HEK293 (cell line): ENCODE measurements around the gene RBM7.

Experiments used
- CTCF ChIA-PET: fragments of 350-600 bp; formaldehyde crosslinking; extraction: SDS; loops from one replicate; lab custom pipeline; 2021; ENCODE audit warnings: antibody characterized with exemption; lab: Yijun Ruan, JAX
- POLR2A ChIA-PET: fragments of 300-600 bp; formaldehyde crosslinking; extraction: SDS; loops from one replicate; lab custom pipeline; 2020; ENCODE audit warnings: antibody characterized with exemption, inconsistent platforms; lab: Yijun Ruan, JAX
- H3K27ac ChIP-seq: fragments of 200-500 bp; sonication (Bioruptor generic); 2 replicates; pipeline ENCODE4 v1.5.1; 2014; ENCODE audit warnings: low read depth, low read length, control low read depth, inconsistent platforms; ENCODE audit errors: extremely low read depth
- H3K36me3 ChIP-seq, 2 experiments: fragments of 200-500 bp in 1 of 2; sonication (Bioruptor generic) in 1 of 2; 1 replicate in 1 of 2; 2 replicates in 1 of 2; pipeline ENCODE4 v1.5.1; 2014 to 2017; ENCODE audit warnings: inconsistent platforms in 2 of 2, low read length in 2 of 2; ENCODE audit not compliant: control insufficient read depth in 2 of 2, insufficient read depth in 1 of 2
- H3K4me1 ChIP-seq: fragments of 200-500 bp; sonication (Bioruptor generic); 2 replicates; pipeline ENCODE4 v1.5.1; 2014; ENCODE audit warnings: mild to moderate bottlenecking, low read length, inconsistent platforms; ENCODE audit not compliant: control insufficient read depth, insufficient read depth
- H3K4me3 ChIP-seq: 2 replicates; pipeline ENCODE4 v1.5.1; 2011; ENCODE audit warnings: low read depth, mild to moderate bottlenecking, control low read depth, low read length, moderate library complexity
- H3K9me3 ChIP-seq: fragments of 200-500 bp; sonication (Bioruptor generic); 2 replicates; pipeline ENCODE4 v1.5.1; 2014; ENCODE audit warnings: low read depth, low read length, inconsistent platforms; ENCODE audit not compliant: control insufficient read depth, insufficient read depth
- KLF16 ChIP-seq: fragments of 450-650 bp; formaldehyde crosslinking; IDR thresholded peaks from 2 replicates; pipeline ENCODE4 v1.5.1; 2017; ENCODE audit warnings: missing biosample characterization, missing genetic modification characterization
- YY1 ChIP-seq: fragments of 450-650 bp; formaldehyde crosslinking; IDR thresholded peaks from 2 replicates; pipeline ENCODE4 v1.5.1; 2018; ENCODE audit warnings: missing biosample characterization, missing genetic modification characterization
- ZEB2 ChIP-seq: fragments of 450-650 bp; formaldehyde crosslinking; IDR thresholded peaks from 2 replicates; pipeline ENCODE4 v1.5.1; 2016; ENCODE audit warnings: missing biosample characterization, missing genetic modification characterization
- ZNF112 ChIP-seq: fragments of 450-650 bp; formaldehyde crosslinking; IDR thresholded peaks from 2 replicates; pipeline ENCODE4 v1.5.0; 2017; ENCODE audit warnings: missing biosample characterization, missing genetic modification characterization
- ZNF146 ChIP-seq: fragments of 450-650 bp; formaldehyde crosslinking; IDR thresholded peaks from 2 replicates; pipeline ENCODE4 v1.5.1; 2016; ENCODE audit warnings: missing biosample characterization, missing genetic modification characterization
- ZNF157 ChIP-seq: fragments of 450-650 bp; formaldehyde crosslinking; IDR thresholded peaks from 2 replicates; pipeline ENCODE4 v1.5.1; 2016; ENCODE audit warnings: missing biosample characterization, missing genetic modification characterization
- ZNF214 ChIP-seq: fragments of 450-650 bp; formaldehyde crosslinking; IDR thresholded peaks from 2 replicates; pipeline ENCODE4 v1.5.1; 2017; ENCODE audit warnings: missing biosample characterization, mild to moderate bottlenecking, missing genetic modification characterization, borderline replicate concordance
- ZNF341 ChIP-seq: fragments of 450-650 bp; formaldehyde crosslinking; IDR thresholded peaks from 2 replicates; pipeline ENCODE4; 2016; ENCODE audit warnings: low read depth, missing biosample characterization, missing genetic modification characterization
- ZNF366 ChIP-seq: fragments of 450-650 bp; formaldehyde crosslinking; conservative IDR thresholded peaks from 2 replicates; pipeline ENCODE4 v1.5.1; 2016; ENCODE audit warnings: missing biosample characterization, missing genetic modification characterization
- ZNF37A ChIP-seq: fragments of 450-650 bp; IDR thresholded peaks from 2 replicates; pipeline ENCODE4 v1.5.1; 2018; ENCODE audit warnings: missing biosample characterization, missing genetic modification characterization
- ZNF510 ChIP-seq: fragments of 450-650 bp; formaldehyde crosslinking; IDR thresholded peaks from 2 replicates; pipeline ENCODE4 v1.5.1; 2018; ENCODE audit warnings: mild to moderate bottlenecking, missing genetic modification characterization, missing biosample characterization; ENCODE audit not compliant: insufficient replicate concordance
- ZNF571 ChIP-seq: fragments of 450-650 bp; formaldehyde crosslinking; IDR thresholded peaks from 2 replicates; pipeline ENCODE4 v1.5.0; 2017; ENCODE audit warnings: missing biosample characterization, missing genetic modification characterization
- ZSCAN30 ChIP-seq: fragments of 450-650 bp; IDR thresholded peaks from 2 replicates; pipeline ENCODE4 v1.5.1; 2018; ENCODE audit warnings: missing biosample characterization, mild to moderate bottlenecking, missing genetic modification characterization, moderate library complexity
- TF ChIP-seq, protein P1 (sequence below): fragments of 450-650 bp; formaldehyde crosslinking; IDR thresholded peaks from 2 replicates; pipeline ENCODE4 v1.5.0; 2017; ENCODE audit warnings: missing biosample characterization, missing genetic modification characterization, borderline replicate concordance
- TF ChIP-seq, protein P2 (sequence below): fragments of 450-650 bp; formaldehyde crosslinking; IDR thresholded peaks from 2 replicates; pipeline ENCODE4 v1.5.1; 2016; ENCODE audit warnings: missing biosample characterization, missing genetic modification characterization
- TF ChIP-seq, protein P3 (sequence below): fragments of 450-650 bp; formaldehyde crosslinking; IDR thresholded peaks from 2 replicates; pipeline ENCODE4 v1.5.1; 2016; ENCODE audit warnings: missing biosample characterization, missing genetic modification characterization, borderline replicate concordance
- TF ChIP-seq, protein P4 (sequence below): IDR thresholded peaks from 2 replicates; pipeline ENCODE4 v1.6.1; 2011; ENCODE audit warnings: mild to moderate bottlenecking, low read depth, low read length, borderline replicate concordance
- TF ChIP-seq, protein P5 (sequence below): fragments of 450-650 bp; formaldehyde crosslinking; IDR thresholded peaks from 2 replicates; pipeline ENCODE4 v1.5.1; 2016; ENCODE audit warnings: missing biosample characterization, missing genetic modification characterization
- TF ChIP-seq, protein P6 (sequence below): fragments of 450-650 bp; formaldehyde crosslinking; IDR thresholded peaks from 2 replicates; pipeline ENCODE4 v1.5.1; 2016; ENCODE audit warnings: missing biosample characterization, missing genetic modification characterization, borderline replicate concordance

The RBM7 gene

DNA sequence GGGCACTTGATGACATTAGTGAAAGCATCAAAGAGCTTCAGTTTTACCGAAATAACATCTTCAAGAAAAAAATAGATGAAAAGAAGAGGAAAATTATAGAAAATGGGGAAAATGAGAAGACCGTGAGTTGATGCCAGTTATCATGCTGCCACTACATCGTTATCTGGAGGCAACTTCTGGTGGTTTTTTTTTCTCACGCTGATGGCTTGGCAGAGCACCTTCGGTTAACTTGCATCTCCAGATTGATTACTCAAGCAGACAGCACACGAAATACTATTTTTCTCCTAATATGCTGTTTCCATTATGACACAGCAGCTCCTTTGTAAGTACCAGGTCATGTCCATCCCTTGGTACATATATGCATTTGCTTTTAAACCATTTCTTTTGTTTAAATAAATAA, 49.4 kb downstream of the RBM7 start:
- TF ChIP-seq ZNF510 (tag by site-specific recombination): no peak
- TF ChIP-seq, protein P1, sequence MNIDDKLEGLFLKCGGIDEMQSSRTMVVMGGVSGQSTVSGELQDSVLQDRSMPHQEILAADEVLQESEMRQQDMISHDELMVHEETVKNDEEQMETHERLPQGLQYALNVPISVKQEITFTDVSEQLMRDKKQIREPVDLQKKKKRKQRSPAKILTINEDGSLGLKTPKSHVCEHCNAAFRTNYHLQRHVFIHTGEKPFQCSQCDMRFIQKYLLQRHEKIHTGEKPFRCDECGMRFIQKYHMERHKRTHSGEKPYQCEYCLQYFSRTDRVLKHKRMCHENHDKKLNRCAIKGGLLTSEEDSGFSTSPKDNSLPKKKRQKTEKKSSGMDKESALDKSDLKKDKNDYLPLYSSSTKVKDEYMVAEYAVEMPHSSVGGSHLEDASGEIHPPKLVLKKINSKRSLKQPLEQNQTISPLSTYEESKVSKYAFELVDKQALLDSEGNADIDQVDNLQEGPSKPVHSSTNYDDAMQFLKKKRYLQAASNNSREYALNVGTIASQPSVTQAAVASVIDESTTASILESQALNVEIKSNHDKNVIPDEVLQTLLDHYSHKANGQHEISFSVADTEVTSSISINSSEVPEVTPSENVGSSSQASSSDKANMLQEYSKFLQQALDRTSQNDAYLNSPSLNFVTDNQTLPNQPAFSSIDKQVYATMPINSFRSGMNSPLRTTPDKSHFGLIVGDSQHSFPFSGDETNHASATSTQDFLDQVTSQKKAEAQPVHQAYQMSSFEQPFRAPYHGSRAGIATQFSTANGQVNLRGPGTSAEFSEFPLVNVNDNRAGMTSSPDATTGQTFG (tag by site-specific recombination): no peak
- no peak for TF ChIP-seq ZNF146 (tag by site-specific recombination)
- TF ChIP-seq ZNF112 (tag by site-specific recombination): no peak
- TF ChIP-seq, protein P2, sequence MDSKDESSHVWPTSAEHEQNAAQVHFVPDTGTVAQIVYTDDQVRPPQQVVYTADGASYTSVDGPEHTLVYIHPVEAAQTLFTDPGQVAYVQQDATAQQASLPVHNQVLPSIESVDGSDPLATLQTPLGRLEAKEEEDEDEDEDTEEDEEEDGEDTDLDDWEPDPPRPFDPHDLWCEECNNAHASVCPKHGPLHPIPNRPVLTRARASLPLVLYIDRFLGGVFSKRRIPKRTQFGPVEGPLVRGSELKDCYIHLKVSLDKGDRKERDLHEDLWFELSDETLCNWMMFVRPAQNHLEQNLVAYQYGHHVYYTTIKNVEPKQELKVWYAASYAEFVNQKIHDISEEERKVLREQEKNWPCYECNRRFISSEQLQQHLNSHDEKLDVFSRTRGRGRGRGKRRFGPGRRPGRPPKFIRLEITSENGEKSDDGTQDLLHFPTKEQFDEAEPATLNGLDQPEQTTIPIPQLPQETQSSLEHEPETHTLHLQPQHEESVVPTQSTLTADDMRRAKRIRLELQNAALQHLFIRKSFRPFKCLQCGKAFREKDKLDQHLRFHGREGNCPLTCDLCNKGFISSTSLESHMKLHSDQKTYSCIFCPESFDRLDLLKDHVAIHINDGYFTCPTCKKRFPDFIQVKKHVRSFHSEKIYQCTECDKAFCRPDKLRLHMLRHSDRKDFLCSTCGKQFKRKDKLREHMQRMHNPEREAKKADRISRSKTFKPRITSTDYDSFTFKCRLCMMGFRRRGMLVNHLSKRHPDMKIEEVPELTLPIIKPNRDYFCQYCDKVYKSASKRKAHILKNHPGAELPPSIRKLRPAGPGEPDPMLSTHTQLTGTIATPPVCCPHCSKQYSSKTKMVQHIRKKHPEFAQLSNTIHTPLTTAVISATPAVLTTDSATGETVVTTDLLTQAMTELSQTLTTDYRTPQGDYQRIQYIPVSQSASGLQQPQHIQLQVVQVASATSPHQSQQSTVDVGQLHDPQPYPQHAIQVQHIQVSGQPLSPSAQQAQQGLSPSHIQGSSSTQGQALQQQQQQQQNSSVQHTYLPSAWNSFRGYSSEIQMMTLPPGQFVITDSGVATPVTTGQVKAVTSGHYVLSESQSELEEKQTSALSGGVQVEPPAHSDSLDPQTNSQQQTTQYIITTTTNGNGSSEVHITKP (tag by site-specific recombination): no peak
- no peak for TF ChIP-seq ZNF366 (tag by site-specific recombination)
- TF ChIP-seq ZNF341 (tag by site-specific recombination): no peak
- TF ChIP-seq ZSCAN30: no peak
- no peak for TF ChIP-seq KLF16
- no peak for TF ChIP-seq YY1 (tag by site-specific recombination)
- TF ChIP-seq, all 188 proteins: peak for 0
- H3K36me3 ChIP-seq: peaks cover 0 to 67% of the 10 kb centered on the region in 2 experiments; a peak in 1 of 3 replicates
- H3K27ac ChIP-seq: no peak overlapping the region
- ChIA-PET POLR2A (no interaction called here), CTCF (interaction anchor here (0.7 kb wide), 2 partner anchors 40 to 169 kb away, joined by 3 read pairs; no protein-coding TSS in a partner anchor)
- H3K9me3 ChIP-seq: no peaks in the 10 kb centered on the region
- no peaks in the 10 kb centered on the region for H3K4me1 ChIP-seq
- H3K4me3 ChIP-seq: no peak overlapping the region

DNA sequence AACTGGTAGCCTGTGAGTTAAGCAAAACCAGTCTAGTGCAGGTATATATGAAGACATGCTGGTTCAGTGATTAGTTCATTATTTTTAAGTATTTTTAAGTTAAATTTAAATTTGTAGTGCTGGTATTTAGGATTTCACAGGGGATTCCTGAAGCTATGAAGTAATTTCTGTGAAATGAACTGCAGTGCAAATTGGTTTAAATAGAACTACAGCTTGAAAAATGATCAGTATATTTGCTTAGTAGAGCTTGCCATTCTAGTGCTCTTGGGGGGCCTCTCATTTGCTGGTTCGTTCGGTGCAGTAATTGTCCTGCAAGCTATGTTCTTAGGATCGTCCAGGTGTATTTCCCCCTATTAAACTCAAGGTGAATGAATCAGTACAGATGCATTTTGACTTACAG, 51.9 kb downstream of the RBM7 start:
- ChIA-PET CTCF (interaction anchor here (1.3 kb wide), 1 partner anchor 112 kb away, joined by 4 read pairs; no protein-coding TSS in a partner anchor), POLR2A (interaction anchor here (0.8 kb wide), 1 partner anchor 13 kb away, joined by 5 read pairs; the partner anchor contains the start of gene REXO2)
- H3K36me3 ChIP-seq: peaks cover 0 to 53% of the 10 kb centered on the region in 2 experiments; a peak in 1 of 3 replicates
- no peak for TF ChIP-seq ZNF571 (tag by site-specific recombination)
- TF ChIP-seq ZEB2 (tag by site-specific recombination): no peak
- TF ChIP-seq ZNF37A: no peak
- TF ChIP-seq ZNF214: no peak
- TF ChIP-seq, protein P3, sequence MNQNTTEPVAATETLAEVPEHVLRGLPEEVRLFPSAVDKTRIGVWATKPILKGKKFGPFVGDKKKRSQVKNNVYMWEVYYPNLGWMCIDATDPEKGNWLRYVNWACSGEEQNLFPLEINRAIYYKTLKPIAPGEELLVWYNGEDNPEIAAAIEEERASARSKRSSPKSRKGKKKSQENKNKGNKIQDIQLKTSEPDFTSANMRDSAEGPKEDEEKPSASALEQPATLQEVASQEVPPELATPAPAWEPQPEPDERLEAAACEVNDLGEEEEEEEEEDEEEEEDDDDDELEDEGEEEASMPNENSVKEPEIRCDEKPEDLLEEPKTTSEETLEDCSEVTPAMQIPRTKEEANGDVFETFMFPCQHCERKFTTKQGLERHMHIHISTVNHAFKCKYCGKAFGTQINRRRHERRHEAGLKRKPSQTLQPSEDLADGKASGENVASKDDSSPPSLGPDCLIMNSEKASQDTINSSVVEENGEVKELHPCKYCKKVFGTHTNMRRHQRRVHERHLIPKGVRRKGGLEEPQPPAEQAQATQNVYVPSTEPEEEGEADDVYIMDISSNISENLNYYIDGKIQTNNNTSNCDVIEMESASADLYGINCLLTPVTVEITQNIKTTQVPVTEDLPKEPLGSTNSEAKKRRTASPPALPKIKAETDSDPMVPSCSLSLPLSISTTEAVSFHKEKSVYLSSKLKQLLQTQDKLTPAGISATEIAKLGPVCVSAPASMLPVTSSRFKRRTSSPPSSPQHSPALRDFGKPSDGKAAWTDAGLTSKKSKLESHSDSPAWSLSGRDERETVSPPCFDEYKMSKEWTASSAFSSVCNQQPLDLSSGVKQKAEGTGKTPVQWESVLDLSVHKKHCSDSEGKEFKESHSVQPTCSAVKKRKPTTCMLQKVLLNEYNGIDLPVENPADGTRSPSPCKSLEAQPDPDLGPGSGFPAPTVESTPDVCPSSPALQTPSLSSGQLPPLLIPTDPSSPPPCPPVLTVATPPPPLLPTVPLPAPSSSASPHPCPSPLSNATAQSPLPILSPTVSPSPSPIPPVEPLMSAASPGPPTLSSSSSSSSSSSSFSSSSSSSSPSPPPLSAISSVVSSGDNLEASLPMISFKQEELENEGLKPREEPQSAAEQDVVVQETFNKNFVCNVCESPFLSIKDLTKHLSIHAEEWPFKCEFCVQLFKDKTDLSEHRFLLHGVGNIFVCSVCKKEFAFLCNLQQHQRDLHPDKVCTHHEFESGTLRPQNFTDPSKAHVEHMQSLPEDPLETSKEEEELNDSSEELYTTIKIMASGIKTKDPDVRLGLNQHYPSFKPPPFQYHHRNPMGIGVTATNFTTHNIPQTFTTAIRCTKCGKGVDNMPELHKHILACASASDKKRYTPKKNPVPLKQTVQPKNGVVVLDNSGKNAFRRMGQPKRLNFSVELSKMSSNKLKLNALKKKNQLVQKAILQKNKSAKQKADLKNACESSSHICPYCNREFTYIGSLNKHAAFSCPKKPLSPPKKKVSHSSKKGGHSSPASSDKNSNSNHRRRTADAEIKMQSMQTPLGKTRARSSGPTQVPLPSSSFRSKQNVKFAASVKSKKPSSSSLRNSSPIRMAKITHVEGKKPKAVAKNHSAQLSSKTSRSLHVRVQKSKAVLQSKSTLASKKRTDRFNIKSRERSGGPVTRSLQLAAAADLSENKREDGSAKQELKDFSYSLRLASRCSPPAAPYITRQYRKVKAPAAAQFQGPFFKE: no peak
- TF ChIP-seq, protein P4, sequence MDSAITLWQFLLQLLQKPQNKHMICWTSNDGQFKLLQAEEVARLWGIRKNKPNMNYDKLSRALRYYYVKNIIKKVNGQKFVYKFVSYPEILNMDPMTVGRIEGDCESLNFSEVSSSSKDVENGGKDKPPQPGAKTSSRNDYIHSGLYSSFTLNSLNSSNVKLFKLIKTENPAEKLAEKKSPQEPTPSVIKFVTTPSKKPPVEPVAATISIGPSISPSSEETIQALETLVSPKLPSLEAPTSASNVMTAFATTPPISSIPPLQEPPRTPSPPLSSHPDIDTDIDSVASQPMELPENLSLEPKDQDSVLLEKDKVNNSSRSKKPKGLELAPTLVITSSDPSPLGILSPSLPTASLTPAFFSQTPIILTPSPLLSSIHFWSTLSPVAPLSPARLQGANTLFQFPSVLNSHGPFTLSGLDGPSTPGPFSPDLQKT: no peak
- TF ChIP-seq, protein P5, sequence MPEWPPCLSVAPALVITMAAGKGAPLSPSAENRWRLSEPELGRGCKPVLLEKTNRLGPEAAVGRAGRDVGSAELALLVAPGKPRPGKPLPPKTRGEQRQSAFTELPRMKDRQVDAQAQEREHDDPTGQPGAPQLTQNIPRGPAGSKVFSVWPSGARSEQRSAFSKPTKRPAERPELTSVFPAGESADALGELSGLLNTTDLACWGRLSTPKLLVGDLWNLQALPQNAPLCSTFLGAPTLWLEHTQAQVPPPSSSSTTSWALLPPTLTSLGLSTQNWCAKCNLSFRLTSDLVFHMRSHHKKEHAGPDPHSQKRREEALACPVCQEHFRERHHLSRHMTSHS: no peak
- no peak for TF ChIP-seq ZNF157 (tag by site-specific recombination)
- TF ChIP-seq, protein P6, sequence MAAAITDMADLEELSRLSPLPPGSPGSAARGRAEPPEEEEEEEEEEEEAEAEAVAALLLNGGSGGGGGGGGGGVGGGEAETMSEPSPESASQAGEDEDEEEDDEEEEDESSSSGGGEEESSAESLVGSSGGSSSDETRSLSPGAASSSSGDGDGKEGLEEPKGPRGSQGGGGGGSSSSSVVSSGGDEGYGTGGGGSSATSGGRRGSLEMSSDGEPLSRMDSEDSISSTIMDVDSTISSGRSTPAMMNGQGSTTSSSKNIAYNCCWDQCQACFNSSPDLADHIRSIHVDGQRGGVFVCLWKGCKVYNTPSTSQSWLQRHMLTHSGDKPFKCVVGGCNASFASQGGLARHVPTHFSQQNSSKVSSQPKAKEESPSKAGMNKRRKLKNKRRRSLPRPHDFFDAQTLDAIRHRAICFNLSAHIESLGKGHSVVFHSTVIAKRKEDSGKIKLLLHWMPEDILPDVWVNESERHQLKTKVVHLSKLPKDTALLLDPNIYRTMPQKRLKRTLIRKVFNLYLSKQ (tag by site-specific recombination): no peak

More for the DNA sequence above, 51.9 kb downstream of the RBM7 start:
- Histone ChIP-seq H3K9me3 (no peaks in the 10 kb centered on the region), H3K4me1 (no peaks in the 10 kb centered on the region), H3K27ac (no peak overlapping the region), H3K4me3 (no peak overlapping the region)
